ENCODE measurements around the gene PHTF2. TPM values are rescaled to one million over a fixed set of nuclear protein-coding genes. Genes with fewer than 3 reads are reported as not detected.

Gene PHTF2
- total RNA-seq, 1 experiment from 2014 or later = 52.0 TPM

- Histone ChIP-seq H3K27ac (no peak overlapping the region), H3K79me2 (ENCODE audit: low read depth) (no peaks in the 10 kb centered on the region), H4K20me1 (ENCODE audit: insufficient read depth) (no peaks in the 10 kb centered on the region), H3K9me3 (ENCODE audit: insufficient read depth, low read depth) (no peaks in the 10 kb centered on the region), H3K36me3 (ENCODE audit: low read depth) (no peaks in the 10 kb centered on the region), H3K4me1 (replicated peaks; ENCODE audit: insufficient read depth) (no peaks in the 10 kb centered on the region), H3F3A (ENCODE audit: insufficient read depth, low read depth) (no peaks in the 10 kb centered on the region), H3K4me3 (no peak overlapping the region), H3K9me2 (ENCODE audit: insufficient read depth) (no peaks in the 10 kb centered on the region), H3K27me3 (ENCODE audit: insufficient read depth, low read depth) (no peaks in the 10 kb centered on the region), H3K4me2 (no peak overlapping the region), H2AFZ (no peak overlapping the region)
- BruUV-seq (replicated peaks) = no TSS peak
- intact Hi-C loops (cut with micrococcal nuclease; ENCODE audit: unreplicated experiment) = no loop called here
- no peak for DNase-seq
- ChIA-PET CTCF (no interaction called here), POLR2A (ENCODE audit: unreplicated experiment) (no interaction called here)
- TF ChIP-seq EZH2 (IDR thresholded peaks at IDR 0.05; ENCODE audit: low read depth) (no peak), CTCF (conservative IDR thresholded peaks at IDR 0.05) (no peak)
Measured at GRCh38 chr7:77895905-77896304, 97.3 kb downstream of the PHTF2 start.

GRCh38 chr7:77897004-77897547 lies 98.5 kb downstream of the PHTF2 start:
- no peak for TF ChIP-seq EZH2 (IDR thresholded peaks at IDR 0.05; ENCODE audit: low read depth)
- no peak for TF ChIP-seq CTCF (conservative IDR thresholded peaks at IDR 0.05)
- no TSS peak for BruUV-seq (replicated peaks)
- CTCF ChIA-PET = interaction anchor here (0.6 kb wide), 2 partner anchors 205 to 1276 kb away, joined by 4 to 7 read pairs; no protein-coding TSS in a partner anchor

GRCh38 chr7:77899516-77899915 lies 100.9 kb downstream of the PHTF2 start:
- BruUV-seq (replicated peaks) = no TSS peak
- no peak overlapping the region for H3K4me3 ChIP-seq
- no peaks in the 10 kb centered on the region for H3K79me2 ChIP-seq (ENCODE audit: low read depth)
- no peaks in the 10 kb centered on the region for H3K9me3 ChIP-seq (ENCODE audit: insufficient read depth, low read depth)
- no peaks in the 10 kb centered on the region for H3K36me3 ChIP-seq (ENCODE audit: low read depth)
- CTCF ChIA-PET = no interaction called here
- H3K27ac ChIP-seq = no peak overlapping the region
- no peak overlapping the region for H2AFZ ChIP-seq
- H3K4me1 ChIP-seq (replicated peaks; ENCODE audit: insufficient read depth) = no peaks in the 10 kb centered on the region
- H3F3A ChIP-seq (ENCODE audit: insufficient read depth, low read depth) = no peaks in the 10 kb centered on the region
- no peaks in the 10 kb centered on the region for H3K9me2 ChIP-seq (ENCODE audit: insufficient read depth)
- no peak overlapping the region for H3K4me2 ChIP-seq
- no peaks in the 10 kb centered on the region for H4K20me1 ChIP-seq (ENCODE audit: insufficient read depth)
- intact Hi-C loops (cut with micrococcal nuclease; ENCODE audit: unreplicated experiment) = no loop called here
- no peak for TF ChIP-seq EZH2 (IDR thresholded peaks at IDR 0.05; ENCODE audit: low read depth)
- no peak for TF ChIP-seq CTCF (conservative IDR thresholded peaks at IDR 0.05)
- no peaks in the 10 kb centered on the region for H3K27me3 ChIP-seq (ENCODE audit: insufficient read depth, low read depth)
- POLR2A ChIA-PET (ENCODE audit: unreplicated experiment) = no interaction called here
- DNase-seq = no peak

More at GRCh38 chr7:77897004-77897547, 98.5 kb downstream of the PHTF2 start:
- intact Hi-C loops (cut with micrococcal nuclease; ENCODE audit: unreplicated experiment) = no loop called here
- Histone ChIP-seq H3K36me3 (ENCODE audit: low read depth) (no peaks in the 10 kb centered on the region), H3K9me3 (ENCODE audit: insufficient read depth, low read depth) (no peaks in the 10 kb centered on the region), H2AFZ (no peak overlapping the region), H3K27ac (no peak overlapping the region), H3K79me2 (ENCODE audit: low read depth) (no peaks in the 10 kb centered on the region), H3K27me3 (ENCODE audit: insufficient read depth, low read depth) (no peaks in the 10 kb centered on the region), H3K9me2 (ENCODE audit: insufficient read depth) (no peaks in the 10 kb centered on the region), H3F3A (ENCODE audit: insufficient read depth, low read depth) (no peaks in the 10 kb centered on the region), H3K4me1 (replicated peaks; ENCODE audit: insufficient read depth) (no peaks in the 10 kb centered on the region), H3K4me2 (no peak overlapping the region), H3K4me3 (no peak overlapping the region), H4K20me1 (ENCODE audit: insufficient read depth) (no peaks in the 10 kb centered on the region)
- no peak for DNase-seq
- POLR2A ChIA-PET (ENCODE audit: unreplicated experiment) = interaction anchor here (0.6 kb wide), 1 partner anchor 24 kb away, joined by 6 read pairs; no protein-coding TSS in a partner anchor

Data from PC-9 (cell line).